ENCODE measurements around the gene CANX. TPM values are rescaled to one million over a fixed set of nuclear protein-coding genes. Genes with fewer than 3 reads are reported as not detected.

Gene CANX
- total and polyA plus RNA-seq, 2 of the 13 experiments (the other 11 are each of a cell fraction or from before 2014, with no cell fraction given) = 477 to 680 TPM

DNA sequence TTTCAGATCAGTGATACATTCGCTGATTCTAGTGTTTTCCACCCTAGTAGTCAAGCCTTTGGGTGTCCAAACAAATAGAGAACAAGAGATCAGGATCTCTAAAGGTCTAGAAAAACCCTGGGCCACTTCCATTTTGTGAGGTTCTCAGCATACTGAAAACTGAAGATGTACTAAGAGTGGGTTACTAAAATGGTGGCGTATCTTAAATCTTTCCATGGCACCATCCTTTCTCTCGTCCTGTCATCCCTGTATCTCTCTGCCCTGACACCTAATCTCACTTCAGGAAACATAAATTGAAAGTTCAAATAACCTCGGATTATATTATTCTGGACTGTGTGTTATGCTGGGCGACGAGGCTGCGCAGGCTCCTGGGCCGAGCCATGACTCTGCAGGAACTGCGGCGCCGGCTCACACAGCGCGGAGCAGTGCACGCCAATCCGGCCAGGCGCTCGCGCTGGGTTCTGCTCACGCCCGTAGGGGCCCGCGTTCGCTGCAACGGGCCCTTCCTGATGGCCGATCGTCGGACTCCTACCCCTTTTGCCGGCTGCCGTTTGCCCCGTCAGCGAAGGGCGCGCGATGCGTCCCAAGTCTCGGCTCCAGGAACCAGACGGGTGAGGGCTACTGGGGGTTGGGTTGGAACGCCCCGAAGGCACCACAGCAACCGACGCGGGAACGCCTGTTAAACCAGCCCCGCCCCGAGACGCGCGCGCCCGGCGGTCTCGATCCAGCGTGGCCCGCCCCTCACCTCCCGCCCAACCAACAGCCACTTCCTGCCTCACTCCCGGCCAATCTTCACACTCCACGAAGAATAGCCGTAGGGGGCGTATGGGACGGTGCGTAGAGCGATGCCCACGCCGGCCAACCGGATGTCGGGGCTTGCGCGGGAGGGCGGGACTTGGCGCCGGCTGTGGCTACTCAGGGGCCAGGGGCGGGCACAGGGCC, 503 bp upstream of the CANX start (continued):
- TF ChIP-seq ZNF333 (CRISPR knock-in tag; IDR thresholded peaks at IDR 0.05; ENCODE audit: borderline replicate concordance) = no peak
- no peak for TF ChIP-seq ZNF274 (CRISPR knock-in tag; IDR thresholded peaks at IDR 0.05)
- TF ChIP-seq ZBTB42 (CRISPR knock-in tag; IDR thresholded peaks at IDR 0.05) = peak; percentile 27; the same call in 1 of the 2 replicates
- TF ChIP-seq, protein P1, sequence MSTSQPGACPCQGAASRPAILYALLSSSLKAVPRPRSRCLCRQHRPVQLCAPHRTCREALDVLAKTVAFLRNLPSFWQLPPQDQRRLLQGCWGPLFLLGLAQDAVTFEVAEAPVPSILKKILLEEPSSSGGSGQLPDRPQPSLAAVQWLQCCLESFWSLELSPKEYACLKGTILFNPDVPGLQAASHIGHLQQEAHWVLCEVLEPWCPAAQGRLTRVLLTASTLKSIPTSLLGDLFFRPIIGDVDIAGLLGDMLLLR (CRISPR knock-in tag; IDR thresholded peaks at IDR 0.05) = 0 out of 2 replicates have a peak, but pooled peaks have one; percentile 1
- TF ChIP-seq, protein P2, sequence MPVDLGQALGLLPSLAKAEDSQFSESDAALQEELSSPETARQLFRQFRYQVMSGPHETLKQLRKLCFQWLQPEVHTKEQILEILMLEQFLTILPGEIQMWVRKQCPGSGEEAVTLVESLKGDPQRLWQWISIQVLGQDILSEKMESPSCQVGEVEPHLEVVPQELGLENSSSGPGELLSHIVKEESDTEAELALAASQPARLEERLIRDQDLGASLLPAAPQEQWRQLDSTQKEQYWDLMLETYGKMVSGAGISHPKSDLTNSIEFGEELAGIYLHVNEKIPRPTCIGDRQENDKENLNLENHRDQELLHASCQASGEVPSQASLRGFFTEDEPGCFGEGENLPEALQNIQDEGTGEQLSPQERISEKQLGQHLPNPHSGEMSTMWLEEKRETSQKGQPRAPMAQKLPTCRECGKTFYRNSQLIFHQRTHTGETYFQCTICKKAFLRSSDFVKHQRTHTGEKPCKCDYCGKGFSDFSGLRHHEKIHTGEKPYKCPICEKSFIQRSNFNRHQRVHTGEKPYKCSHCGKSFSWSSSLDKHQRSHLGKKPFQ (CRISPR knock-in tag; IDR thresholded peaks at IDR 0.05; ENCODE audit: insufficient replicate concordance) = no peak
- TF ChIP-seq ZNF44 (CRISPR knock-in tag; IDR thresholded peaks at IDR 0.05) = no peak
- TF ChIP-seq DNMT3B (CRISPR knock-in tag; conservative IDR thresholded peaks at IDR 0.05) = no peak
- peak; percentile 34; the same call in 1 of the 2 replicates for TF ChIP-seq ETV5 (CRISPR knock-in tag; IDR thresholded peaks at IDR 0.05; ENCODE audit: borderline replicate concordance)
- TF ChIP-seq KAT8 (CRISPR knock-in tag; IDR thresholded peaks at IDR 0.05) = peak; percentile 61; the same call in 1 of the 2 replicates
- TF ChIP-seq, protein P3, sequence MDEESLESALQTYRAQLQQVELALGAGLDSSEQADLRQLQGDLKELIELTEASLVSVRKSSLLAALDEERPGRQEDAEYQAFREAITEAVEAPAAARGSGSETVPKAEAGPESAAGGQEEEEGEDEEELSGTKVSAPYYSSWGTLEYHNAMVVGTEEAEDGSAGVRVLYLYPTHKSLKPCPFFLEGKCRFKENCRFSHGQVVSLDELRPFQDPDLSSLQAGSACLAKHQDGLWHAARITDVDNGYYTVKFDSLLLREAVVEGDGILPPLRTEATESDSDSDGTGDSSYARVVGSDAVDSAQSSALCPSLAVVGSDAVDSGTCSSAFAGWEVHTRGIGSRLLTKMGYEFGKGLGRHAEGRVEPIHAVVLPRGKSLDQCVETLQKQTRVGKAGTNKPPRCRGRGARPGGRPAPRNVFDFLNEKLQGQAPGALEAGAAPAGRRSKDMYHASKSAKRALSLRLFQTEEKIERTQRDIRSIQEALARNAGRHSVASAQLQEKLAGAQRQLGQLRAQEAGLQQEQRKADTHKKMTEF (CRISPR knock-in tag; IDR thresholded peaks at IDR 0.05) = no peak
- TF ChIP-seq NR2F1 (CRISPR knock-in tag; IDR thresholded peaks at IDR 0.05) = no peak
- TF ChIP-seq KMT2A (CRISPR knock-in tag; IDR thresholded peaks at IDR 0.05) = peak; percentile 92
- TF ChIP-seq ESRRA (CRISPR knock-in tag; IDR thresholded peaks at IDR 0.05; ENCODE audit: low read depth) = no peak
- peak; percentile 46 for TF ChIP-seq SMYD3 (CRISPR knock-in tag; IDR thresholded peaks at IDR 0.05)
- no peak for TF ChIP-seq ZNF879 (CRISPR knock-in tag; IDR thresholded peaks at IDR 0.05)
- no peak for TF ChIP-seq ZNF329 (CRISPR knock-in tag; IDR thresholded peaks at IDR 0.05; ENCODE audit: low read depth)
- TF ChIP-seq JUNB (CRISPR knock-in tag; IDR thresholded peaks at IDR 0.05; ENCODE audit: borderline replicate concordance) = no peak
- TF ChIP-seq ZZZ3 (CRISPR knock-in tag; IDR thresholded peaks at IDR 0.05; ENCODE audit: borderline replicate concordance) = no peak
- TF ChIP-seq ZFX (CRISPR knock-in tag; IDR thresholded peaks at IDR 0.05; ENCODE audit: low read depth) = peak; percentile 59; the same call in 1 of the 2 replicates
- TF ChIP-seq SRSF9 (IDR thresholded peaks at IDR 0.05; ENCODE audit: borderline replicate concordance, insufficient read depth, low read depth, low read length, poor library complexity, severe bottlenecking) = no peak
- TF ChIP-seq ZNF891 (CRISPR knock-in tag; IDR thresholded peaks at IDR 0.05) = no peak; the same call in 1 of the 2 replicates
- no peak for TF ChIP-seq PAWR (CRISPR knock-in tag; IDR thresholded peaks at IDR 0.05; ENCODE audit: borderline replicate concordance)
- no peak for TF ChIP-seq ZFP41 (CRISPR knock-in tag; IDR thresholded peaks at IDR 0.05; ENCODE audit: borderline replicate concordance)
- no peak for TF ChIP-seq ARID3A (IDR thresholded peaks at IDR 0.05; ENCODE audit: low read depth, low read length)

All from HepG2 (cell line).